HepG2 (cell line): Measurements from ENCODE around the gene CACNA1G. TPM values are rescaled to one million over a fixed set of nuclear protein-coding genes. Genes with fewer than 3 reads are reported as not detected.

Experiments
- ATAC-seq: fragments of 200-7000 bp; cut with Tn5 transposase; 3 replicates; pipeline ENCODE4 v1.9.1; 2020; ENCODE audit warnings: mild to moderate bottlenecking, moderate library complexity
- BruUV-seq: library from RNA; stranded (reverse); fragments of 400-500 nt; replicated peaks from 2 replicates; lab custom pipeline; 2021; lab: Mats Ljungman, UMichigan
- CTCF ChIA-PET: fragments of 300-600 bp; formaldehyde crosslinking; extraction: SDS; loops from one replicate; lab custom pipeline; 2021; ENCODE audit warnings: low total read pairs, inconsistent platforms, low intra/inter-chr PET ratio; lab: Yijun Ruan, JAX
- POLR2A ChIA-PET: fragments of 350-600 bp; sonication (Branson Sonifier 250); formaldehyde crosslinking; loops from one replicate; lab custom pipeline; 2020; ENCODE audit warnings: antibody characterized with exemption, inconsistent platforms; lab: Yijun Ruan, JAX
- DNase-seq: peaks from one replicate; pipeline ENCODE4 v3.0.0-alpha.2; 2015; ENCODE audit warnings: low spot score
- FAIRE-seq: peaks from 3 replicates; lab custom pipeline; 2011; peaks lifted over from hg19 to GRCh38; lab: Jason Lieb, UNC
- H2AFZ ChIP-seq: one replicate; pipeline ENCODE4 v1.6.1; 2011; ENCODE audit warnings: low read length, inconsistent platforms
- H3K27ac ChIP-seq: fragments of 300-600 bp; 3 replicates; pipeline ENCODE4 v1.8.0; 2011; ENCODE audit warnings: mixed run types, mild to moderate bottlenecking, mixed read lengths, low read length, inconsistent platforms; ENCODE audit not compliant: insufficient read depth; ENCODE audit errors: extremely low read length
- H3K27me3 ChIP-seq, 2 experiments: fragments of 200-600 bp in 1 of 2; 2 replicates in 1 of 2; 3 replicates in 1 of 2; pipeline versions ENCODE4 v1.6.0 to v1.8.0; 2011; ENCODE audit warnings: low read length in 2 of 2, mild to moderate bottlenecking in 2 of 2, moderate library complexity in 2 of 2, inconsistent platforms in 1 of 2; ENCODE audit not compliant: insufficient read depth in 2 of 2, control insufficient read depth in 1 of 2
- H3K36me3 ChIP-seq, 2 experiments: fragments of 200-600 bp in 1 of 2; replicated peaks in 1 of 2; 2 replicates in 1 of 2; 3 replicates in 1 of 2; pipeline versions ENCODE4 v1.5.1 to v1.8.0; 2011; ENCODE audit warnings: low read length in 2 of 2, inconsistent platforms in 1 of 2; ENCODE audit not compliant: insufficient read depth in 2 of 2, control insufficient read depth in 1 of 2
- H3K4me1 ChIP-seq: 2 replicates; pipeline ENCODE4 v1.5.1; 2012; ENCODE audit warnings: low read length, inconsistent platforms; ENCODE audit not compliant: insufficient read depth
- H3K4me2 ChIP-seq: 2 replicates; pipeline ENCODE4 v1.6.0; 2011; ENCODE audit warnings: low read depth, low read length, inconsistent platforms
- H3K4me3 ChIP-seq, 3 experiments: fragments of 200-600 bp in 1 of 3; sonication (generic), shearing (Covaris generic) in 1 of 3; replicated peaks in 1 of 3; 2 replicates each; pipeline ENCODE4 v1.5.1; 2011 to 2016; ENCODE audit warnings: low read length in 3 of 3, inconsistent platforms in 2 of 3, low read depth in 2 of 3, mild to moderate bottlenecking in 2 of 3, control low read depth in 1 of 3, mixed read lengths in 1 of 3; ENCODE audit not compliant: insufficient read depth in 1 of 3
- H3K79me2 ChIP-seq: one replicate; pipeline ENCODE4 v1.6.1; 2011; ENCODE audit warnings: low read length, inconsistent platforms; ENCODE audit not compliant: insufficient read depth
- H3K9ac ChIP-seq: 2 replicates; pipeline ENCODE4 v1.6.0; 2011; ENCODE audit warnings: mild to moderate bottlenecking, low read depth, low read length, inconsistent platforms; ENCODE audit not compliant: insufficient read depth
- H3K9me3 ChIP-seq: 2 replicates; pipeline ENCODE4 v1.5.1; 2012; ENCODE audit warnings: mild to moderate bottlenecking, low read length
- H4K20me1 ChIP-seq: 2 replicates; pipeline ENCODE4 v1.6.0; 2011; ENCODE audit warnings: inconsistent platforms, mild to moderate bottlenecking, low read length, moderate library complexity; ENCODE audit not compliant: insufficient read depth
- EP300 ChIP-seq, 3 experiments: sonication (generic) in 1 of 3; formaldehyde crosslinking in 1 of 3; IDR thresholded peaks; 2 replicates each; pipeline versions ENCODE4 v1.5.1 to v1.6.1; 2011 to 2020; ENCODE audit warnings: low read depth in 2 of 3, low read length in 2 of 3, borderline replicate concordance in 1 of 3, improper control_type of control experiment in 1 of 3, mild to moderate bottlenecking in 1 of 3, missing genetic modification reagents in 1 of 3, moderate library complexity in 1 of 3
- HNRNPLL ChIP-seq: fragments of 200-400 bp; formaldehyde crosslinking; IDR thresholded peaks from 2 replicates; pipeline ENCODE4 v1.6.1; 2017; ENCODE audit warnings: mild to moderate bottlenecking, low read depth, low read length; ENCODE audit not compliant: poor library complexity, severe bottlenecking
- KLF16 ChIP-seq, 2 experiments: sonication (generic) in 1 of 2; formaldehyde crosslinking in 1 of 2; IDR thresholded peaks; 2 replicates each; pipeline versions ENCODE4 v1.6.1 to v1.8.0; 2016 to 2023; ENCODE audit warnings: missing genetic modification reagents in 2 of 2, missing compliant biosample characterization in 1 of 2
- MXI1 ChIP-seq: IDR thresholded peaks from 3 replicates; pipeline ENCODE4 v1.6.1; 2012; ENCODE audit warnings: low read depth, low read length, inconsistent platforms, borderline replicate concordance
- MYC ChIP-seq: sonication (generic); formaldehyde crosslinking; IDR thresholded peaks from 2 replicates; pipeline ENCODE4 v1.9.0; 2021; ENCODE audit warnings: missing genetic modification reagents, borderline replicate concordance
- RXRB ChIP-seq: IDR thresholded peaks from 2 replicates; pipeline ENCODE4 v1.6.1; 2016; ENCODE audit warnings: borderline replicate concordance, missing genetic modification reagents, missing compliant biosample characterization
- TRIM24 ChIP-seq: sonication (generic); formaldehyde crosslinking; IDR thresholded peaks from 2 replicates; pipeline ENCODE4 v1.8.0; 2022; ENCODE audit warnings: mild to moderate bottlenecking, missing genetic modification reagents
- ZNF772 ChIP-seq: sonication (generic); formaldehyde crosslinking; IDR thresholded peaks from 2 replicates; pipeline ENCODE4 v1.5.0; 2020; ENCODE audit warnings: mild to moderate bottlenecking, missing genetic modification reagents
- WGBS: methylation state at CpG from one replicate; pipeline ENCODE4 v1.1.6; 2017; ENCODE audit warnings: low lambda C conversion rate; 5-methylcytosine and 5-hydroxymethylcytosine counted together
- in situ Hi-C: cut with HindIII; loops from 2 replicates; pipeline ENCODE4 v1.10.0; 2017; ENCODE audit warnings: low pct_unique_long_range_greater_than_20kb; ENCODE audit not compliant: extremely low pct_ligation_motif_present
- intact Hi-C: fragments of 100-400 bp; cut with micrococcal nuclease; formaldehyde crosslinking; loops from one replicate; pipeline ENCODE4 v1.10.0; 2022; ENCODE audit not compliant: unreplicated experiment
- polyA plus RNA-seq, 8 experiments: library from polyadenylated mRNA; depleted of rRNA in 3 of 8; stranded (reverse) in 7 of 8; unstranded in 1 of 8; fragments of >200 nt; fragmentation: Illumina TruSeq in 4 of 8; extraction: Trizol in 4 of 8; gene quantifications; 2 replicates each; pipeline versions ENCODE4 v1.2.1 to v1.2.3, GENCODE V29; 2011 to 2016; ENCODE audit warnings: low read depth in 4 of 8, missing spikeins in 1 of 8, mixed read lengths in 1 of 8; ENCODE audit not compliant: insufficient read depth in 1 of 8
- total RNA-seq, 5 experiments: library from RNA; depleted of rRNA; stranded (reverse); fragments of >200 nt; fragmentation: Illumina TruSeq; extraction: Trizol; gene quantifications; 2 replicates each; pipeline ENCODE4 v1.2.3, GENCODE V29; 2016; ENCODE audit warnings: low read depth in 1 of 5
- TF ChIP-seq, protein P1 (sequence below): sonication (generic); formaldehyde crosslinking; IDR thresholded peaks from 2 replicates; pipeline ENCODE4 v1.5.1; 2020; ENCODE audit warnings: mild to moderate bottlenecking, moderate library complexity, missing genetic modification reagents
- TF ChIP-seq, protein P2 (sequence below): sonication (generic); formaldehyde crosslinking; IDR thresholded peaks from 2 replicates; pipeline ENCODE4 v1.4.0; 2020; ENCODE audit warnings: mild to moderate bottlenecking, missing genetic modification reagents
- TF ChIP-seq, protein P3 (sequence below): sonication (generic); formaldehyde crosslinking; IDR thresholded peaks from 2 replicates; pipeline ENCODE4 v1.5.0; 2020; ENCODE audit warnings: missing genetic modification reagents, mild to moderate bottlenecking, borderline replicate concordance
- TF ChIP-seq, protein P4 (sequence below): sonication (generic); formaldehyde crosslinking; IDR thresholded peaks from 2 replicates; pipeline ENCODE4 v1.5.1; 2020; ENCODE audit warnings: mild to moderate bottlenecking, missing genetic modification reagents

The CACNA1G gene
- total and polyA plus RNA-seq, 2 of the 13 experiments (the other 11 are each of a cell fraction or from before 2014, with no cell fraction given), result 0.02 TPM; not detected in 1

DNA sequence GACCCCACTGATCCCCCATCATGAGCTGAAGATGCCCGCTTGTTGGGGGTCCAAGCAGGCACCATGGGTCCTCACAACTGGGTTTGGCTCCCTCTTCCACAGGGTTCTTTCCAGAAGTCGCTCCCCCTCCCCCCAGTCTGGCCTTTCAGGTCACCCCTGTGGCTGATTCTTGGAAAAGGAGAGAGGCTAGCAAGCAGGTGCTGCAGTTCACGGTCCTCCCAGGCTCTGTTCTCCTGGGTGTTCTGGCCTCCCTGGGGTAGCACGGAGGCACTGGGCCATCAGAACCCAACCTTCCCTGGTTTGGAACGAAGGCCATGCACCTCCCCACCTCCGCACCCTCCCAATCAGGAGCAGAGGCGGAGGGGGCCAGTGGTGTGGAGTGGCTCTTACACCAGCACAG, 18.9 kb downstream of the CACNA1G start:
- H2AFZ ChIP-seq, result no peak overlapping the region
- peaks cover 15 to 93% of the 10 kb centered on the region in 2 experiments for H3K27me3 ChIP-seq
- no peak overlapping the region for H3K4me2 ChIP-seq
- no peaks in the 10 kb centered on the region for H3K4me1 ChIP-seq
- WGBS, result 32% methylated on average over 7 of the region's 7 CpGs
- DNase-seq, result no peak
- no peak overlapping the region for H3K4me3 ChIP-seq
- intact Hi-C loops (no loop called here), in situ Hi-C loops (no loop called here)
- BruUV-seq, result no TSS peak
- FAIRE-seq, result no peak
- CTCF ChIA-PET, result no interaction called here
- H3K9ac ChIP-seq, result no peak overlapping the region
- POLR2A ChIA-PET, result no interaction called here
- H4K20me1 ChIP-seq, result no peaks in the 10 kb centered on the region
- H3K27ac ChIP-seq, result no peak overlapping the region
- no peaks in the 10 kb centered on the region for H3K79me2 ChIP-seq
- no peaks in the 10 kb centered on the region for H3K36me3 ChIP-seq
- H3K9me3 ChIP-seq, result no peaks in the 10 kb centered on the region
- ATAC-seq, result no peak
- TF ChIP-seq, protein P1, sequence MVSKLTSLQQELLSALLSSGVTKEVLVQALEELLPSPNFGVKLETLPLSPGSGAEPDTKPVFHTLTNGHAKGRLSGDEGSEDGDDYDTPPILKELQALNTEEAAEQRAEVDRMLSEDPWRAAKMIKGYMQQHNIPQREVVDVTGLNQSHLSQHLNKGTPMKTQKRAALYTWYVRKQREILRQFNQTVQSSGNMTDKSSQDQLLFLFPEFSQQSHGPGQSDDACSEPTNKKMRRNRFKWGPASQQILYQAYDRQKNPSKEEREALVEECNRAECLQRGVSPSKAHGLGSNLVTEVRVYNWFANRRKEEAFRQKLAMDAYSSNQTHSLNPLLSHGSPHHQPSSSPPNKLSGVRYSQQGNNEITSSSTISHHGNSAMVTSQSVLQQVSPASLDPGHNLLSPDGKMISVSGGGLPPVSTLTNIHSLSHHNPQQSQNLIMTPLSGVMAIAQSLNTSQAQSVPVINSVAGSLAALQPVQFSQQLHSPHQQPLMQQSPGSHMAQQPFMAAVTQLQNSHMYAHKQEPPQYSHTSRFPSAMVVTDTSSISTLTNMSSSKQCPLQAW (CRISPR knock-in tag), result no peak
- no peak for TF ChIP-seq TRIM24 (CRISPR knock-in tag)
- no peak for TF ChIP-seq RXRB (CRISPR knock-in tag)
- no peak for TF ChIP-seq EP300 (IDR thresholded peaks at IDR 0.05; ENCODE audit: low read depth in 2 of 2, low read length in 2 of 2)
- no peak for TF ChIP-seq EP300 (CRISPR knock-in tag; IDR thresholded peaks at IDR 0.05; ENCODE audit: borderline replicate concordance)
- TF ChIP-seq ZNF772 (CRISPR knock-in tag), result no peak
- TF ChIP-seq, protein P2, sequence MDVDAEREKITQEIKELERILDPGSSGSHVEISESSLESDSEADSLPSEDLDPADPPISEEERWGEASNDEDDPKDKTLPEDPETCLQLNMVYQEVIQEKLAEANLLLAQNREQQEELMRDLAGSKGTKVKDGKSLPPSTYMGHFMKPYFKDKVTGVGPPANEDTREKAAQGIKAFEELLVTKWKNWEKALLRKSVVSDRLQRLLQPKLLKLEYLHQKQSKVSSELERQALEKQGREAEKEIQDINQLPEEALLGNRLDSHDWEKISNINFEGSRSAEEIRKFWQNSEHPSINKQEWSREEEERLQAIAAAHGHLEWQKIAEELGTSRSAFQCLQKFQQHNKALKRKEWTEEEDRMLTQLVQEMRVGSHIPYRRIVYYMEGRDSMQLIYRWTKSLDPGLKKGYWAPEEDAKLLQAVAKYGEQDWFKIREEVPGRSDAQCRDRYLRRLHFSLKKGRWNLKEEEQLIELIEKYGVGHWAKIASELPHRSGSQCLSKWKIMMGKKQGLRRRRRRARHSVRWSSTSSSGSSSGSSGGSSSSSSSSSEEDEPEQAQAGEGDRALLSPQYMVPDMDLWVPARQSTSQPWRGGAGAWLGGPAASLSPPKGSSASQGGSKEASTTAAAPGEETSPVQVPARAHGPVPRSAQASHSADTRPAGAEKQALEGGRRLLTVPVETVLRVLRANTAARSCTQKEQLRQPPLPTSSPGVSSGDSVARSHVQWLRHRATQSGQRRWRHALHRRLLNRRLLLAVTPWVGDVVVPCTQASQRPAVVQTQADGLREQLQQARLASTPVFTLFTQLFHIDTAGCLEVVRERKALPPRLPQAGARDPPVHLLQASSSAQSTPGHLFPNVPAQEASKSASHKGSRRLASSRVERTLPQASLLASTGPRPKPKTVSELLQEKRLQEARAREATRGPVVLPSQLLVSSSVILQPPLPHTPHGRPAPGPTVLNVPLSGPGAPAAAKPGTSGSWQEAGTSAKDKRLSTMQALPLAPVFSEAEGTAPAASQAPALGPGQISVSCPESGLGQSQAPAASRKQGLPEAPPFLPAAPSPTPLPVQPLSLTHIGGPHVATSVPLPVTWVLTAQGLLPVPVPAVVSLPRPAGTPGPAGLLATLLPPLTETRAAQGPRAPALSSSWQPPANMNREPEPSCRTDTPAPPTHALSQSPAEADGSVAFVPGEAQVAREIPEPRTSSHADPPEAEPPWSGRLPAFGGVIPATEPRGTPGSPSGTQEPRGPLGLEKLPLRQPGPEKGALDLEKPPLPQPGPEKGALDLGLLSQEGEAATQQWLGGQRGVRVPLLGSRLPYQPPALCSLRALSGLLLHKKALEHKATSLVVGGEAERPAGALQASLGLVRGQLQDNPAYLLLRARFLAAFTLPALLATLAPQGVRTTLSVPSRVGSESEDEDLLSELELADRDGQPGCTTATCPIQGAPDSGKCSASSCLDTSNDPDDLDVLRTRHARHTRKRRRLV, result no peak
- TF ChIP-seq, protein P3, sequence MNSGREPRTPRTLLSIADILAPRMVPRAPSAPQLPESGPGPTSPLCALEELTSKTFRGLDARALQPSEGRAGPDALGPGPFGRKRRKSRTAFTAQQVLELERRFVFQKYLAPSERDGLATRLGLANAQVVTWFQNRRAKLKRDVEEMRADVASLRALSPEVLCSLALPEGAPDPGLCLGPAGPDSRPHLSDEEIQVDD (CRISPR knock-in tag), result no peak
- no peak for TF ChIP-seq MXI1
- TF ChIP-seq KLF16 (CRISPR knock-in tag; IDR thresholded peaks at IDR 0.05), result no peak
- TF ChIP-seq, protein P4, sequence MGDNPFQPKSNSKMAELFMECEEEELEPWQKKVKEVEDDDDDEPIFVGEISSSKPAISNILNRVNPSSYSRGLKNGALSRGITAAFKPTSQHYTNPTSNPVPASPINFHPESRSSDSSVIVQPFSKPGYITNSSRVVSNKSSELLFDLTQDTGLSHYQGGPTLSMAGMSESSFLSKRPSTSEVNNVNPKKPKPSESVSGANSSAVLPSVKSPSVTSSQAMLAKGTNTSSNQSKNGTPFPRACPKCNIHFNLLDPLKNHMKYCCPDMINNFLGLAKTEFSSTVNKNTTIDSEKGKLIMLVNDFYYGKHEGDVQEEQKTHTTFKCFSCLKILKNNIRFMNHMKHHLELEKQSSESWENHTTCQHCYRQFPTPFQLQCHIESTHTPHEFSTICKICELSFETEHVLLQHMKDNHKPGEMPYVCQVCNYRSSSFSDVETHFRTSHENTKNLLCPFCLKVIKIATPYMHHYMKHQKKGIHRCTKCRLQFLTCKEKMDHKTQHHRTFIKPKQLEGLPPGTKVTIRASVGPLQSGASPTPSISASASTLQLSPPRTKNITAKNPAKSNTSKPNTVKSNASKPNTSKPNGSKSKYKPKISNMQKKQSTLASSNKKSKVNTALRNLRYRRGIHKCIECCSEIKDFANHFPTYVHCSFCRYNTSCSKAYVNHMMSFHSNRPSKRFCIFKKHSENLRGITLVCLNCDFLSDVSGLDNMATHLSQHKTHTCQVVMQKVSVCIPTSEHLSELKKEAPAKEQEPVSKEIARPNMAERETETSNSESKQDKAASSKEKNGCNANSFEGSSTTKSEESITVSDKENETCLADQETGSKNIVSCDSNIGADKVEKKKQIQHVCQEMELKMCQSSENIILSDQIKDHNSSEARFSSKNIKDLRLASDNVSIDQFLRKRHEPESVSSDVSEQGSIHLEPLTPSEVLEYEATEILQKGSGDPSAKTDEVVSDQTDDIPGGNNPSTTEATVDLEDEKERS (CRISPR knock-in tag), result no peak
- no peak for TF ChIP-seq MYC (CRISPR knock-in tag)
- no peak for TF ChIP-seq HNRNPLL
